ENCODE results near the gene CDX1. TPM values are rescaled to one million over a fixed set of nuclear protein-coding genes. Genes with fewer than 3 reads are reported as not detected.

The CDX1 gene
- total RNA-seq, 1 donor = 0.18 TPM

GRCh38 chr5:150186137-150186536 lies 19.6 kb downstream of the CDX1 start:
- no peak overlapping the region for H3K4me3 ChIP-seq (ENCODE audit: low read depth, low read length)
- DNase-seq (ENCODE audit: low read depth) = no peak
- TF ChIP-seq CTCF (IDR thresholded peaks at IDR 0.05; ENCODE audit: insufficient read depth, low read length) = no peak

GRCh38 chr5:150186897-150187296 lies 20.3 kb downstream of the CDX1 start:
- H3K4me3 ChIP-seq (ENCODE audit: low read depth, low read length) = no peak overlapping the region
- TF ChIP-seq CTCF (IDR thresholded peaks at IDR 0.05; ENCODE audit: insufficient read depth, low read length) = no peak
- no peak for DNase-seq (ENCODE audit: low read depth)

GRCh38 chr5:150188146-150188842 lies 21.7 kb downstream of the CDX1 start:
- no peak for DNase-seq (ENCODE audit: low read depth)
- H3K4me3 ChIP-seq (ENCODE audit: low read depth, low read length) = no peak overlapping the region

GRCh38 chr5:150189326-150189725 lies 22.7 kb downstream of the CDX1 start:
- no peak for TF ChIP-seq CTCF (IDR thresholded peaks at IDR 0.05; ENCODE audit: insufficient read depth, low read length)
- H3K4me3 ChIP-seq (ENCODE audit: low read depth, low read length) = no peak overlapping the region
- no peak for DNase-seq (ENCODE audit: low read depth)

More at GRCh38 chr5:150188146-150188842, 21.7 kb downstream of the CDX1 start:
- no peak for TF ChIP-seq CTCF (IDR thresholded peaks at IDR 0.05; ENCODE audit: insufficient read depth, low read length)

- TF ChIP-seq CTCF (IDR thresholded peaks at IDR 0.05; ENCODE audit: insufficient read depth, low read length) = no peak
- no peak within 1 kb of the TSS for H3K4me3 ChIP-seq (ENCODE audit: low read depth, low read length)
- DNase-seq (ENCODE audit: low read depth) = no peak
Measured at GRCh38 chr5:150189728-150190502, 23.3 kb downstream of the CDX1 start, which contains the start of gene SLC6A7. Gene SLC6A7 (plus strand): TSS chr5:150190062. CDS start chr5:150190328, 266 bp downstream.

- no peak for DNase-seq (ENCODE audit: low read depth)
- no peak overlapping the region for H3K4me3 ChIP-seq (ENCODE audit: low read depth, low read length)
- TF ChIP-seq CTCF (IDR thresholded peaks at IDR 0.05; ENCODE audit: insufficient read depth, low read length) = no peak
Measured at GRCh38 chr5:150190503-150190979, 24.0 kb downstream of the CDX1 start.
